BLaER1 (cell line): ENCODE data around the gene ERCC5.

Experiments
- H3K27ac ChIP-seq: shearing (Covaris generic); formaldehyde crosslinking; 2 replicates; pipeline ENCODE4 v1.8.1; 2022
- H3K27me3 ChIP-seq: shearing (Covaris generic); formaldehyde crosslinking; 2 replicates; pipeline ENCODE4 v1.8.1; 2022
- H3K36me3 ChIP-seq: shearing (Covaris generic); formaldehyde crosslinking; 2 replicates; pipeline ENCODE4 v1.8.1; 2022
- H3K4me1 ChIP-seq: shearing (Covaris generic); formaldehyde crosslinking; 2 replicates; pipeline ENCODE4 v1.8.1; 2022
- H3K4me2 ChIP-seq: shearing (Covaris generic); formaldehyde crosslinking; 2 replicates; pipeline ENCODE4 v1.8.1; 2022
- H3K4me3 ChIP-seq: shearing (Covaris generic); formaldehyde crosslinking; 2 replicates; pipeline ENCODE4 v1.8.1; 2022
- H3K9ac ChIP-seq: shearing (Covaris generic); formaldehyde crosslinking; 2 replicates; pipeline ENCODE4 v1.8.1; 2022
- H3K9me3 ChIP-seq: shearing (Covaris generic); formaldehyde crosslinking; 2 replicates; pipeline ENCODE4 v1.8.1; 2022
- H4K20me1 ChIP-seq: shearing (Covaris generic); formaldehyde crosslinking; 2 replicates; pipeline ENCODE4 v1.8.1; 2022
- Cebpa-rat ChIP-seq: shearing (Covaris generic); IDR thresholded peaks from 2 replicates; pipeline ENCODE4 v1.8.1; 2022

Gene ERCC5

DNA sequence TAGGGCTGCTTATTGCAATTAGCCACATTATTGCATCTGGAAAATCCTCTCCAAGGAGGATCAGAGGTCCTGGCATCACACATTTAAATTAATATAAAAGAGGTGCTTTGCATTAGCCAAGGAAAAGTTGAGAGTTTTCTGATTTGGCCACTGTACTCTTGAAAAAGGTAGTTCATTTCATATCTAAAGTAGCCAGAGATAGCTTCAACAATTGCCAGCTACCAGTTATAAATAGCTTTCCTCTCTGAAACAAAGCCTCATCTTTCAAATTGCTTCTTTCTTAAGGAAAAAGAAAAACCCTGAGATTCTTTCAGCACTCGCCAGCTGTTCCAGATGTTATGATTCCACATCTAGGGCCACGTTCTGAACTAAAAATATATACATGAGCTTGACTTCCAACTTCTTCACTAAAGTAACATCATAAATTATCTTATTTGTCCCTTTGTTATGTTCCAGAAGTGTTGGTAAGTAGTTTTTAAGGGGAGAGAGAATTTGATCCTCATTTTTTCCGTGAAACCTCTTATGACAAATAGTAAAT, 69.6 kb downstream of the ERCC5 start:
- no peak overlapping the region for H3K4me2 ChIP-seq
- H4K20me1 ChIP-seq, result no peaks in the 10 kb centered on the region
- no peak for TF ChIP-seq Cebpa-rat

DNA sequence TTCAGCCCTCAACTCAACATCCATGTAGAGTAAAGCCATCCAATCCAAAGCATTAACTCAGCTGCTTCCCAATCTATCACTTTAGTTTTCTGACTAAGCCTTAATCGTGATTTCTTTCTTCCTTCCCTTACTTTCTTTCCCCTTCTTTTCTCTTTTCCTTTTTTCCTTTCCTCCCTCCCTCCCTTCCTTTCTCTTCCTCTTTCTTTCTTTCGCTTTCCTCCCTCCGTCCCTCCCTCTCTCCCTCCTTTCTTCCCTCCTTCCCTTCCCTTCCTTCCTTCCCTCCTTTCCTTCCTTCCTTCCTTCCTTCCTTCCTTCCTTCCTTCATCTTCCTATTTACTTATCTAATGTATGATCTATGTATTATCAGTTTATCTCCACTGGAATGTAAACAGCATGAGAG, 71.2 kb downstream of the ERCC5 start:
- H3K27me3 ChIP-seq, result no peaks in the 10 kb centered on the region
- peaks cover 4% of the 10 kb centered on the region; the same call in 1 of the 2 replicates for H3K9me3 ChIP-seq
- H4K20me1 ChIP-seq, result no peaks in the 10 kb centered on the region

More for the DNA sequence above, 69.6 kb downstream of the ERCC5 start:
- Histone ChIP-seq H3K36me3 (no peaks in the 10 kb centered on the region), H3K4me1 (no peaks in the 10 kb centered on the region; the same call in 1 of the 2 replicates), H3K27me3 (no peaks in the 10 kb centered on the region), H3K9ac (no peak overlapping the region), H3K27ac (no peak overlapping the region), H3K4me3 (no peak overlapping the region), H3K9me3 (peaks cover 4% of the 10 kb centered on the region; the same call in 1 of the 2 replicates)

DNA sequence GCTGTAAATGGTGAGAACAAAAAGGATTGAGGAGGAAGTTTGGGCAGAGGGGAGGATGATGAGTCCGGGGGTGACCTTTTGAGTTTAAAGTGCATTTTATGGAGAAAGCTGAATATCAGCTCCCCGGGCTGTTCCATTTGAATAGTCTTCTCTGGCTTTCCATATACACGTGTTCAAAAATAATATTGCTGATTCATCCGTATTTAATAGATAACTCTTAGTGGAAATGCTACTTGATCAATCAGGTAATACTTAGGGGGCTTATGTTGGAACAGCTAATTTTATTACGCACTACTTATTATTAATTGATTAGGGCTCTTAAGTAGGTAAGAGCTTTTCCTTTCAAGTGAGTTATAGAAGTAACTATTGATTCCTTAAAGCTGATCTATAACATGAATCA, 76.4 kb downstream of the ERCC5 start:
- Histone ChIP-seq H3K4me2 (no peak overlapping the region), H3K27me3 (no peaks in the 10 kb centered on the region), H3K36me3 (no peaks in the 10 kb centered on the region), H3K27ac (no peak overlapping the region), H3K9ac (no peak overlapping the region), H3K9me3 (peaks cover 14% of the 10 kb centered on the region; the same call in 1 of the 2 replicates), H4K20me1 (no peaks in the 10 kb centered on the region), H3K4me1 (no peaks in the 10 kb centered on the region), H3K4me3 (no peak overlapping the region)
- no peak for TF ChIP-seq Cebpa-rat

More for the DNA sequence above, 71.2 kb downstream of the ERCC5 start:
- no peak overlapping the region for H3K9ac ChIP-seq
- no peak for TF ChIP-seq Cebpa-rat
- H3K4me3 ChIP-seq, result no peak overlapping the region
- H3K4me2 ChIP-seq, result no peak overlapping the region
- no peak overlapping the region for H3K27ac ChIP-seq
- no peaks in the 10 kb centered on the region; the same call in 1 of the 2 replicates for H3K4me1 ChIP-seq
- H3K36me3 ChIP-seq, result no peaks in the 10 kb centered on the region
